CD14-positive monocyte (primary cell): ENCODE measurements around the gene UNC5C. TPM values are rescaled to one million over a fixed set of nuclear protein-coding genes. Genes with fewer than 3 reads are reported as not detected.

Source experiments
- DNase-seq, 3 donors: peaks; one replicate each; pipeline ENCODE4 v3.0.0-alpha.2; 2011 to 2022
- H2AFZ ChIP-seq: 2 replicates; pipeline ENCODE4 v1.6.0; 2012; ENCODE audit warnings: mild to moderate bottlenecking, low read depth, low read length, inconsistent platforms; ENCODE audit not compliant: insufficient read depth, poor library complexity, severe bottlenecking
- H3K27ac ChIP-seq, 2 donors: 1 replicate in 1 of 2; 2 replicates in 1 of 2; pipeline ENCODE4 v1.5.1; 2012 to 2013; ENCODE audit warnings: low read length in 2 of 2, control low read depth in 1 of 2, inconsistent platforms in 1 of 2, low read depth in 1 of 2, mild to moderate bottlenecking in 1 of 2
- H3K27me3 ChIP-seq, 2 donors: one replicate each; pipeline versions ENCODE4 v1.6.0 to v1.6.1; 2011 to 2013; ENCODE audit warnings: low read length in 2 of 2; ENCODE audit not compliant: control insufficient read depth in 2 of 2, insufficient read depth in 2 of 2
- H3K36me3 ChIP-seq, 2 donors: replicated peaks in 1 of 2; 1 replicate in 1 of 2; 2 replicates in 1 of 2; pipeline versions ENCODE4 v1.5.1 to v1.6.1; 2012 to 2013; ENCODE audit warnings: low read length in 2 of 2, control low read depth in 1 of 2, inconsistent platforms in 1 of 2, mild to moderate bottlenecking in 1 of 2; ENCODE audit not compliant: insufficient read depth in 2 of 2, control insufficient read depth in 1 of 2
- H3K4me1 ChIP-seq, 2 donors: 1 replicate in 1 of 2; 2 replicates in 1 of 2; pipeline versions ENCODE4 v1.5.1 to v1.6.1; 2012 to 2013; ENCODE audit warnings: low read length in 2 of 2, control low read depth in 1 of 2, inconsistent platforms in 1 of 2, mild to moderate bottlenecking in 1 of 2, moderate library complexity in 1 of 2; ENCODE audit not compliant: insufficient read depth in 2 of 2, control insufficient read depth in 1 of 2
- H3K4me2 ChIP-seq: replicated peaks from 2 replicates; pipeline ENCODE3; 2012; ENCODE audit warnings: low read length, moderate library complexity, mild to moderate bottlenecking; ENCODE audit not compliant: poor library complexity, severe bottlenecking; ENCODE audit errors: extremely low read depth
- H3K4me3 ChIP-seq, 3 experiments: fragments of 200-600 bp in 1 of 3; sonication (generic) in 1 of 3; replicated peaks in 1 of 3; 1 replicate in 2 of 3; 2 replicates in 1 of 3; pipeline ENCODE4 v1.5.1; 2011 to 2013; ENCODE audit warnings: low read length in 3 of 3, mild to moderate bottlenecking in 3 of 3, control low read depth in 2 of 3, low read depth in 2 of 3, inconsistent platforms in 1 of 3, moderate library complexity in 1 of 3
- H3K79me2 ChIP-seq: 2 replicates; pipeline ENCODE4 v1.6.0; 2012; ENCODE audit warnings: mild to moderate bottlenecking, control low read depth, inconsistent platforms, low read length, moderate library complexity; ENCODE audit not compliant: insufficient read depth
- H3K9ac ChIP-seq: 2 replicates; pipeline ENCODE4 v1.6.0; 2017; ENCODE audit warnings: low read length, mild to moderate bottlenecking; ENCODE audit not compliant: insufficient read depth, poor library complexity, severe bottlenecking
- H3K9me3 ChIP-seq, 2 donors: replicated peaks in 1 of 2; 1 replicate in 1 of 2; 2 replicates in 1 of 2; pipeline versions ENCODE4 v1.5.1 to v1.6.1; 2012 to 2013; ENCODE audit warnings: low read length in 2 of 2, control low read depth in 1 of 2; ENCODE audit not compliant: control insufficient read depth in 1 of 2, insufficient read depth in 1 of 2
- H4K20me1 ChIP-seq: 2 replicates; pipeline ENCODE4 v1.6.0; 2012; ENCODE audit warnings: mild to moderate bottlenecking, low read length, control low read depth, moderate library complexity; ENCODE audit not compliant: insufficient read depth
- H3K27ac Mint-ChIP-seq, 7 donors: one replicate each; pipeline ENCODE4 v1.8.0; 2020; ENCODE audit warnings: mild to moderate bottlenecking in 7 of 7, mixed read lengths in 7 of 7, moderate library complexity in 6 of 7, inconsistent platforms in 2 of 7
- H3K27me3 Mint-ChIP-seq, 3 donors: one replicate each; pipeline ENCODE4 v1.8.0; 2021 to 2022; ENCODE audit warnings: low read depth in 3 of 3, mild to moderate bottlenecking in 3 of 3, mixed read lengths in 3 of 3, moderate library complexity in 3 of 3, inconsistent platforms in 1 of 3
- H3K36me3 Mint-ChIP-seq, 2 donors: one replicate each; pipeline ENCODE4 v1.8.0; 2020; ENCODE audit warnings: mixed read lengths in 2 of 2, inconsistent platforms in 1 of 2, mild to moderate bottlenecking in 1 of 2
- H3K4me1 Mint-ChIP-seq: one replicate; pipeline ENCODE4 v1.8.0; 2020; ENCODE audit warnings: mild to moderate bottlenecking, mixed read lengths
- H3K4me3 Mint-ChIP-seq, 2 donors: one replicate each; pipeline ENCODE4 v1.8.0; 2020; ENCODE audit warnings: mild to moderate bottlenecking in 2 of 2, mixed read lengths in 2 of 2, moderate library complexity in 1 of 2
- H3K9me3 Mint-ChIP-seq, 7 donors: one replicate each; pipeline ENCODE4 v1.8.0; 2020 to 2022; ENCODE audit warnings: mixed read lengths in 7 of 7, mild to moderate bottlenecking in 6 of 7, moderate library complexity in 6 of 7, inconsistent platforms in 2 of 7
- CTCF ChIP-seq: fragments of 200-600 bp; IDR thresholded peaks from one replicate; pipeline ENCODE4 v1.8.0; 2022; ENCODE audit warnings: antibody characterized with exemption, mild to moderate bottlenecking
- WGBS: methylation state at CpG from one replicate; pipeline ENCODE4 v1.1.5; 2013; ENCODE audit warnings: missing lambda C conversion rate; ENCODE audit not compliant: insufficient coverage; 5-methylcytosine and 5-hydroxymethylcytosine counted together
- intact Hi-C, 2 donors: fragments of 100-400 bp; cut with micrococcal nuclease; formaldehyde crosslinking; loops; one replicate each; pipeline versions ENCODE4 v1.15.0 to v1.15.1; 2023
- polyA plus RNA-seq, 3 donors: library from polyadenylated mRNA; depleted of rRNA in 1 of 3; unstranded in 2 of 3; stranded (reverse) in 1 of 3; fragments of 300-500 nt in 2 of 3; fragments of >200 nt in 1 of 3; fragmentation: Illumina TruSeq in 2 of 3; gene quantifications; 1 replicate in 2 of 3; 2 replicates in 1 of 3; pipeline ENCODE4 v1.2.3, GENCODE V29; 2012 to 2021

Gene UNC5C
- polyA plus RNA-seq, 3 donors, result 0.03 TPM; not detected in 2

DNA sequence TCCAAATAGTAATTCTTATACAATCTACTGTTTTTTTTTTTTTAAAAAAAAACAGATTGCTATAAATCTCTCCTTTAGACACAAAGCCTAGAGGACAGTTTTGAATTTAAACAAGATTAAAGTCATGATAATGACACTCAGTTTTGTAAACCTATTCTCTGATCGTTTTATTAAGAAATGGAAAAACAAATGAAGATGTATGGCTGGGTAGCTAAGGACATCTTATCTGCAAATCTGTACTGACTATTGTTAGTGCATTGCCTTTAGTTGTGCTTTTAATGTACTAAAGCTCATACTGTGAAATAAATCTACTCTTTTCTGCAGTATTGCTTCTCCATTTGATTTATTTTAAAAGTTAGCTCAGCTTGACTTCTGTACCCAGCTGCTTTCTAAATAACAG lies 155.0 kb downstream of the UNC5C start:
- H3K9me3 ChIP-seq, result no peaks in the 10 kb centered on the region
- Mint-ChIP-seq H3K27ac (no peak overlapping the region), H3K27me3 (no peaks in the 10 kb centered on the region), H3K9me3 (peaks cover 0 to 3% (median 0%) of the 10 kb centered on the region in 7 donors), H3K36me3 (no peaks in the 10 kb centered on the region), H3K4me1 (no peaks in the 10 kb centered on the region), H3K4me3 (no peak overlapping the region)
- no peaks in the 10 kb centered on the region for H3K79me2 ChIP-seq
- H4K20me1 ChIP-seq, result no peaks in the 10 kb centered on the region
- H3K27me3 ChIP-seq, result no peaks in the 10 kb centered on the region
- no peak for TF ChIP-seq CTCF
- H3K4me1 ChIP-seq, result no peaks in the 10 kb centered on the region
- no peak for DNase-seq
- intact Hi-C loops, result no loop called here
- H3K27ac ChIP-seq, result no peak overlapping the region
- no peak overlapping the region for H3K4me3 ChIP-seq
- H3K4me2 ChIP-seq, result no peak overlapping the region
- no peak overlapping the region for H2AFZ ChIP-seq
- H3K36me3 ChIP-seq, result no peaks in the 10 kb centered on the region
- no CpG with 5 or more reads among the region's 1 CpG for WGBS
- H3K9ac ChIP-seq, result no peak overlapping the region

- no peaks in the 10 kb centered on the region for H4K20me1 ChIP-seq
- Mint-ChIP-seq H3K4me3 (no peak overlapping the region), H3K27ac (no peak overlapping the region), H3K36me3 (no peaks in the 10 kb centered on the region), H3K4me1 (no peaks in the 10 kb centered on the region), H3K27me3 (peaks cover 0 to 2% (median 0%) of the 10 kb centered on the region in 3 donors), H3K9me3 (peaks cover 0 to 2% (median 0%) of the 10 kb centered on the region in 7 donors)
- no peaks in the 10 kb centered on the region for H3K79me2 ChIP-seq
- H3K4me2 ChIP-seq, result no peak overlapping the region
- no peak for DNase-seq
- no peaks in the 10 kb centered on the region for H3K4me1 ChIP-seq
- TF ChIP-seq CTCF, result no peak
- no peak overlapping the region for H3K4me3 ChIP-seq
- intact Hi-C loops, result no loop called here
- no peaks in the 10 kb centered on the region for H3K27me3 ChIP-seq
- no peak overlapping the region for H3K9ac ChIP-seq
- no peaks in the 10 kb centered on the region for H3K9me3 ChIP-seq
- no peak overlapping the region for H2AFZ ChIP-seq
- no peak overlapping the region for H3K27ac ChIP-seq
- H3K36me3 ChIP-seq, result no peaks in the 10 kb centered on the region
Observed at GRCh38 chr4:95388911-95389310, 159.9 kb downstream of the UNC5C start.
